Neural progenitor cell (in vitro differentiated cells): Measurements from ENCODE around the gene PROZ.

Experiments used
- CTCF ChIP-seq: fragments of 200-600 bp; sonication (generic); IDR thresholded peaks from 2 replicates; pipeline ENCODE4 v1.5.1; 2017; ENCODE audit warnings: antibody characterized with exemption, mild to moderate bottlenecking
- EZH2 ChIP-seq: fragments of 200-600 bp; sonication (generic); IDR thresholded peaks from 2 replicates; pipeline ENCODE4 v1.6.1; 2017; ENCODE audit warnings: antibody characterized with exemption, mild to moderate bottlenecking, moderate library complexity
- EZH2phosphoT487 ChIP-seq: fragments of 200-600 bp; sonication (generic); IDR thresholded peaks from 2 replicates; pipeline ENCODE4 v1.6.1; 2017; ENCODE audit warnings: antibody characterized with exemption

GRCh38 chr13:113216254-113217048, 58.0 kb downstream of the PROZ start:
- TF ChIP-seq CTCF (no peak), EZH2phosphoT487 (no peak), EZH2 (no peak)
